Superior temporal gyrus (tissue), 1 donor: Measurements from ENCODE around the gene BCAM.
"Not testable (repeated sequence)": the region's sequence is repeated elsewhere in the genome, so short reads cannot be mapped to it uniquely, and the experiment has no call there.

Experiments
- DNase-seq: peaks from one replicate; pipeline ENCODE4 v3.0.0-alpha.2; 2016; ENCODE audit errors: extremely low spot score

BCAM gene

GRCh38 chr19:44817725-44818465, 9.0 kb downstream of the BCAM start:
- no peak for DNase-seq

GRCh38 chr19:44818466-44819031, 9.6 kb downstream of the BCAM start:
- DNase-seq, result no peak

GRCh38 chr19:44819246-44819832, 10.4 kb downstream of the BCAM start:
- no peak for DNase-seq

- DNase-seq, result no peak
Observed at GRCh38 chr19:44820648-44821609, 12.0 kb downstream of the BCAM start.

GRCh38 chr19:44822177-44822576, 13.3 kb downstream of the BCAM start:
- DNase-seq, result no peak

- DNase-seq, result no peak
Observed at GRCh38 chr19:44822670-44823372, 13.9 kb downstream of the BCAM start.

GRCh38 chr19:44823373-44823698, 14.4 kb downstream of the BCAM start:
- no peak for DNase-seq

- DNase-seq, result no peak
Observed at GRCh38 chr19:44824761-44825160, 15.9 kb downstream of the BCAM start.

GRCh38 chr19:44832875-44833274, 24.0 kb downstream of the BCAM start:
- not testable (repeated sequence) for DNase-seq

GRCh38 chr19:44834399-44834798, 25.5 kb downstream of the BCAM start:
- not testable (repeated sequence) for DNase-seq

- no peak for DNase-seq
Observed at GRCh38 chr19:44839276-44839675, 30.4 kb downstream of the BCAM start.

GRCh38 chr19:44840811-44841210, 31.9 kb downstream of the BCAM start:
- no peak for DNase-seq

- no peak for DNase-seq
Observed at GRCh38 chr19:44841231-44841630, 32.3 kb downstream of the BCAM start.

GRCh38 chr19:44845286-44845611, 36.3 kb downstream of the BCAM start:
- no peak for DNase-seq

GRCh38 chr19:44845612-44846454, 36.9 kb downstream of the BCAM start, which contains the start of gene NECTIN2:
TSS of gene NECTIN2 (plus strand) at chr19:44846297. CDS start at chr19:44846526, 229 bp downstream.
- peak; percentile 54 for DNase-seq

- no peak for DNase-seq
Observed at GRCh38 chr19:44846455-44847143, 37.7 kb downstream of the BCAM start.

- no peak for DNase-seq
Observed at GRCh38 chr19:44847144-44848035, 38.5 kb downstream of the BCAM start.

- DNase-seq, result no peak
Observed at GRCh38 chr19:44848036-44848811, 39.3 kb downstream of the BCAM start.
